Glomerular endothelial cell (primary cell): ENCODE measurements around the gene KCND3. TPM values are rescaled to one million over a fixed set of nuclear protein-coding genes. Genes with fewer than 3 reads are reported as not detected.

Experiments used
- DNase-seq: peaks from one replicate; pipeline ENCODE4 v3.0.0-alpha.2; 2011; ENCODE audit warnings: low read depth, low spot score; ENCODE audit errors: extremely low read depth
- total RNA-seq: library from RNA; depleted of rRNA; stranded (reverse); fragments of >200 nt; gene quantifications from 2 replicates; pipeline ENCODE4 v1.2.3, GENCODE V29; 2015

KCND3 gene
- total RNA-seq, 1 donor from 2014 or later, result not detected

DNA sequence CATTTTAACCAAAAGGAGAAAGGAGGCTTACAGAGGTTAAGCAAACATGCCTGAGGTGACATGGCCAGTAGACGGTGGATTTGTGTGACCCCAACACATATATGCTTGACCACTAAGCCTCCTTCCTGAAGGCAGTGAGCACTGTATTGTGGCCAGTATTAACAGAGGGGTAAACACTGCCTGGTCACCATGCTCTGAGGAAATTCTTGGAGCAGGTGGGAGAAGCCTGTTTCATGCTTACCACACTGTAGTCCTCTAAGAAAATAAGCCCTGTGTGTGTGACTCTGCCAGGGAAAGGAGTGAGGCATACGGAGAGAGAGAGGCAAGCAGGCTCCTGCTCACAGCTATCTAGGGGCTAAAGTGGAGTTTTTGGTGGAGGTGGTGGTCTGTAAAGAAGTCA lies 102.7 kb downstream of the KCND3 start:
- no peak for DNase-seq

- DNase-seq, result no peak
Observed at GRCh38 chr1:111884772-111885443, 104.6 kb downstream of the KCND3 start.

DNA sequence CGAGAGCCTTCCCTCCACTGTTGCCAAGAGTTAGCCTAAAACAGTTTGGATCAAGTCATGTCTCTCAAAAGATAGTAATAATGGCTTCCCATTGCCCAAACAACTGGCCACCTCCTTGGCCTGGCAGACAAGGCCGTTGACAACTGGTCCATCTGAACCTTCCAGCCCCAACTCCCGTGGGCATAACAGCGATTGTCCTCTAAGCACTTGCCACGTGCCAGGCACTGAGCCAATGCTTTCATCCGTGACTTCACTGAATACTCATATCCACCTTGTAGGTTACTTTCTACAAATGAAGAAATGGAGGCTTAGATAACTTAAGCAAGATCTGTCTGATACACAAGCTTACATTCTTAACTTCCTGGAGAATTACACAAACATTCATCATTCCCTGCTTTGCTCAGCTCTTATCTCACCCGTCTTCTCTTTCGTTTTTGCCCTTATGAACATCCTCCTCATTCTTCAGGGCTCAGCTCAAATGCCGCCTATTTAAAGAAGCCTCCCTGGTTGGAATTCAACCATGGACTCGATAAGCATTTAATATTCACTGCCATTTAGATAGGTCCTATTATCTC lies 106.4 kb downstream of the KCND3 start:
- no peak for DNase-seq

DNA sequence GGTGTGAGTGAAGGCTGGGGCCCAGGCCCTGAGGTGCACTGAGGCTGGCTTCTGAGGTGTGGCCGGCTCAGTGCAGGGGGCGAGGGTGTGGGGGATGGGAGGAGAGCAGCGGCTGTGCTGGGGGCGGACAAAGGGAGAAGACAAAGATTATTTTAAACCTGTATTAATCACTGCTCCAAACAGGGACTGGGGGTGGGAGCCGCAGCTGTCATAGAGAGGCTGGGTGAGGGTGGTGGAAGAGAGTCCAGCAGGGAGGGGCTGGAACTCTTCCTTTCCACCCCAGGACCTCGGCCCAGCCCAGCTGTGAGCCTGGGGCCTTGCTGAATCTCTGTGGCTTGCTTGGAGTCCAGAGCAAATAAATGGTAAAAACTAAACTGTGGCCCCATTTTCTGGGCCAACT lies 106.9 kb downstream of the KCND3 start:
- no peak for DNase-seq

DNA sequence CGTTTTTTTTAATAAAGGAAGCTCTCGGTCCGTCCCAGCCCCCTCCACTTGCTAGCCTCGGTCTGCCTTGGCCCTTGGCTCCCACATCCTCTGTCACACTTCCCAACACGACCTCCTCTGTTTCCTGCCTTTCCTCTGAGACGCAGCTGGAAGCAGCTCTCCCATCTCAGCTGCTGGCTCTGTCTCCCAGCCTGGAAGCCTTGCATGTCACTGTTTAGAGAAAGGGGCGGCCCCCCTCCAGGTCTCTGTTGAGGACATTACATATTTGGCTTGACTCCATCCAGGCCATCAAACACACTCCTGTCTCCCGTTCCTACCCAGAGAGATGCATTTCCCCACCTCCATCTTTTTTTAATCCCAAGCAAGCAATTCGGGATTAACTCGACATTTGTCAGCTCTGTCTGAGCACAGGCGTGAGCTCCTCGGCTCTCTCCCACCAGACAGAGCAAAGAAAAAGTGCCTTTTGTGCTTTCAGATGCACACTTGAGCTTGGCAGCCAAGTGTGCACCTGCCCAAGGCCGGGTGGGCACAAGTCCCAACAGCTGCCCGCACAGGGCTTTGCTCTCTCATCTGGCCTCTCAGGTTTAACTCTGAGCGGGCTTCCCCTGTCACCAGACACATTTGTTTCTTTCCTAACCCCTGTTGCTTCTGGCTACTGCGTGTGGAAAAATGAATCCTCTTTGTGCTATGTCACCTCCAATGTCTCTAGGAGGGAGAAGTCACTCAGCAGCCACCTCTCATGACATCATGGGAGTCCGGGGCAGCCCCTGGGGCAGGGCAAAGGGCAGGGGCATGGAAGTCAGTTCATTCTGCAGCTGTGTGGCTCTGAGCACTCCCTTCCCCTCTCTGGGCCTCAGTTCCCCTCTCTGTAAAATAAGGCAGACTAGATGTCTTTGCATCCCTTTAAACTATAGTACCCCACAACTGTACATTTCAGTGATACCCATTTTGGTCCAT lies 108.3 kb downstream of the KCND3 start:
- no peak for DNase-seq

DNA sequence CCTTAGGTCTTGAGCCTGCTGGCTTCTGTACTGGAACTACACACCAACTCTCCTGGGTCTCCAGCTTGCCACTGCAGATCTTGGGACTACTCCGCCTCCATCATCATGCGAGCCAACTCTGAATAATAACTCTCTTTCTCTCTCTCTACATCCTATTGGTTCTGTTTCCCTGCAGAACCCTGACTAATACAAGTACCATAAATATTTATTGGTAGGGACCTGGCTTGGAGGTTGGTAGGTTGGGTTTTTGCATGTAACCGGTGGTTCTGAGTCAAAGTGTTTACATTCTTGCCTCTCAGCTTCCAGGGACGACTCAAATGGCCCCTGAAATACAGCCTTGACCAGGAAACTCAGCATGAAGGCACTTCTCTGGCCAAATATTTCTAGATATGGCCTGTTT lies 110.4 kb downstream of the KCND3 start:
- no peak for DNase-seq

GRCh38 chr1:111878649-111879048 lies 110.8 kb downstream of the KCND3 start:
- DNase-seq, result no peak

DNA sequence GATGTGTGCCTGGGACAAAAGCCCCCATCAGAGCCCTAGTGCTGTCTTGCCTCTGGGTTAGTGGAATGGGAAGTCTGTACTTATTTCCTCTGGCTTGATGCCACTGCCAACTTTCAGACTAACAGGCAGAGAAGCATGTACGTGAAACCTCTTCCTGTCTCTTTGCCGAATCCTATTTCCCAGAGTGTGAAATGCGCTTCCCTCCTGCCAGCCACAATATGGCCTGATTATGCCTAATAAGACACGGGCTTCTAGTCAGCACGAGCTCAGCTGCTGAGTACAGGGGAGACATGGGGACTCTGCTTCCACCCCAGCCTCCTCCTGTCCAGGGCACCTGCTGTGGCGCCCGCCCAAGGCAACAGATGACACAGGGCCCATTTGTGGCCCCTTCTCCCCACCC lies 111.4 kb downstream of the KCND3 start:
- DNase-seq, result no peak

GRCh38 chr1:111876631-111877030 lies 112.8 kb downstream of the KCND3 start:
- no peak for DNase-seq

DNA sequence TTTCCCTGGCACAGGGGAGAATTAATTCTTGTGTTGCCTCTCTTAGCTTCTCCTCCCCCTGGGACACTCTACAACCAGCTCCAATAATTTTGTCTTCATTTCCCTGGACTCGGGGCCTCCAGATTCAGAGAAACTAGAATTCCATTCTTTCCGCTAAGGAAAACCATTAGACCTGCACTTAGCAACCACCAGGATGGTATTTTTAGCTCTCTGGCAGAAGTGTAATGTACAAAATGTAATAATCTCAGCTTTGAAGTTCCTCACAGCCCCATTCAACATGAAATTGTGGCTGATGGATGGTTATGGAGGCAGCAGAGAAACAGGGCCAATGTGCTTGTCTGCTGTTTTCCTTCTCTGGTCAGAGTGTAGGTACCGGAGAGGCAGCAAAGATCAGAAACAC lies 113.8 kb downstream of the KCND3 start:
- no peak for DNase-seq

GRCh38 chr1:111873460-111874030 lies 115.9 kb downstream of the KCND3 start:
- no peak for DNase-seq

- no peak for DNase-seq
Observed at GRCh38 chr1:111870181-111870580, 119.3 kb downstream of the KCND3 start.

DNA sequence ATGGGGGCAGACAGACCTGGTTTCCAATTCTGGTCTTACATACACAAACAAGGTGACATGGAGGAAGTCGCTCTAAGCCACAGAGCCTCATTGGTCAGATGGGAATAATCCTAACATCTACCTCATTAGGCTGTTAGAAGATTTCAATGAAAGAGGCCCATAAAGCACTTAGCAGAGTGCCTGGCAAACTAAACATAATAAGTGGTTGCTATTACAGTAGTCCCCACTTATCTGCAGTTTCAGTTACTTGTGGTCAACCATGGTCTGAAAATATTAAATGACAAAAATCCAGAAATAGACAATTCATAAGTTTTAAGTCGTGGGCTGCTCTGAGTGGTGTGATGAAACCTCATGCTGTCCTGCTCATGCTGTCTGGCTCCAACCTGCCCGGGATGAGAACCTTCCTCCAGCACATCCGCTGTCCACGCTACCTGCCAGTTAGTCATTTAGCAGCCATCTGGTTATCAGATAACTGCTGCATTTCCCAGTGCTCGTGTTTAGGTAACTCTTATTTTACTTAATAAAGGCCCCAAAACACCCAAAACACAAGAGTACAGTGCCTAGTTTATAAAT lies 121.5 kb downstream of the KCND3 start:
- no peak for DNase-seq

DNA sequence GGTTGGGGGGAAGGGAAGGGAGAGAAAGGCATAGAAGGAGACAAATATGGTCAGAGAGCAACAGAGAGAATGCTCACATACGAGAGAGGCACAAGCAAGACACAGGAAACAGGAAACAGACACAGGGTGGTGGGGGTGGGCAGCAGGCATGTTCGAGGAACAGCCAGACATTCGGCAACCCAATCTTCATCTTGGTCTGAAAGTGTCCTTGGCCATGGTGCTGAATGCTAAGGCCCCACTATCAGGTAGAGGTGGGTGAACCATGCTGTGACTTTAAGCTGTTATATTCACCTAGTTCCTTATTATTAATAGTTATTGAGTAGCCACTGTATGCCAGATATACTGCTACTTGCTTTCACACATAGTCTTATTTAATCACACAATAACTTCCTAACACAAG lies 124.6 kb downstream of the KCND3 start:
- no peak for DNase-seq

DNA sequence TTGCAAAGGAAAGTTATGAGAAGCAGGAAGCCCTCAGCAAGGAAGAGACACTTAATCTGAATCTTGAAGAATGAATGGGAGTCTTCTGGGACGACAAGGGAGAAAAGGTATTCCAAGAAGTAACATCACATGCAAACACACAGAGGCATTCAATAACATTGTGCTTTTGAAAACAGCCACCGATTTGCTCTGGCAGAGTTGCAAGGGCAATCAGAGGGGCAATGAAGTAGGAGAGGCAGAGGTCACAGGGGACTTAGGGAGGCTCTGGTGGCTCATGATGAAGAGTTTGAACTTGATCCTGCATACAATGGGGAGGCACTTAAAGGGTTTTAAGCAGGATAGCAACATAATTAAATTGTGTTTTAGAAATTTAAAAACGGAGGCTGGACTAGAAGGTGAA lies 126.1 kb downstream of the KCND3 start:
- DNase-seq, result no peak

DNA sequence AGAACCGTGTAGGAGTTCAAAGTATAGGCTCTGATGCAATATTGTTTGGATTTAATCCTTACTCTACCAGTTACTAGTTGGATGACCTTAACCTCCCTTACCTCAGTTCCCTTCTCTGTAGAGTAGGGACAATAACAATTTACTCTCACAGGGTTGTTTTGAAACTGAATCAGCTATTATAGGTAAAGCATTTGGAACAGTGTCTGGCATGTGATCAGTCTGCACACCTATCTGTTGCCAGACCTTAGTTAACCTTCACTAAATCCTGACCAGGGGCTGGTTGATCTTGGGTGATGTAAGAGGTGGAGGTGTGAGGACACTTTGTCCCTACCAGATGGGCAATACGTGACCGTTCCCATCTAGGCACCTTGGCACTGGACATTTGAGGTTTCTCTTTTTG lies 126.9 kb downstream of the KCND3 start:
- no peak for DNase-seq

- no peak for DNase-seq
Observed at GRCh38 chr1:111861523-111861922, 127.9 kb downstream of the KCND3 start.

GRCh38 chr1:111857194-111857651 lies 132.2 kb downstream of the KCND3 start:
- DNase-seq, result no peak

- DNase-seq, result no peak
Observed at GRCh38 chr1:111856411-111857185, 132.9 kb downstream of the KCND3 start.

GRCh38 chr1:111855260-111855659 lies 134.2 kb downstream of the KCND3 start:
- no peak for DNase-seq
